HepG2 (cell line): ENCODE results near the gene AKIRIN1. TPM values are rescaled to one million over a fixed set of nuclear protein-coding genes. Genes with fewer than 3 reads are reported as not detected.

Source experiments
- ARNT ChIP-seq: fragments of 450-650 bp; IDR thresholded peaks from 2 replicates; pipeline ENCODE4 v1.6.1; 2017
- ASH2L ChIP-seq: fragments of 300-600, 200-600 bp; sonication (generic); IDR thresholded peaks from 2 replicates; pipeline ENCODE4 v1.7.0; 2017; ENCODE audit warnings: low read depth, mild to moderate bottlenecking, moderate library complexity, mixed read lengths, low read length; ENCODE audit not compliant: insufficient read length
- ATAD3A ChIP-seq: sonication (generic); formaldehyde crosslinking; IDR thresholded peaks from 2 replicates; pipeline ENCODE4 v1.4.0; 2020; ENCODE audit warnings: missing genetic modification reagents
- BHLHE40 ChIP-seq: IDR thresholded peaks from 2 replicates; pipeline ENCODE4 v1.6.1; 2011; ENCODE audit warnings: low read length, improper control_type of control experiment
- CBX2 ChIP-seq, 2 experiments: fragments of 200-600 bp in 1 of 2; sonication (generic); formaldehyde crosslinking in 1 of 2; IDR thresholded peaks; 2 replicates each; pipeline versions ENCODE4 v1.7.0 to v1.8.1; 2018 to 2022; ENCODE audit warnings: low read depth in 2 of 2, low read length in 1 of 2, mild to moderate bottlenecking in 1 of 2, missing genetic modification reagents in 1 of 2
- CENPT ChIP-seq: sonication (generic); formaldehyde crosslinking; IDR thresholded peaks from 2 replicates; pipeline ENCODE4 v1.8.0; 2022; ENCODE audit warnings: low read depth, mild to moderate bottlenecking, moderate library complexity, missing genetic modification reagents
- DRAP1 ChIP-seq: IDR thresholded peaks from 2 replicates; pipeline ENCODE4 v1.6.1; 2016; ENCODE audit warnings: missing genetic modification reagents, missing compliant biosample characterization
- ELF3 ChIP-seq: IDR thresholded peaks from 2 replicates; pipeline ENCODE4 v1.6.1; 2016; ENCODE audit warnings: missing genetic modification reagents, missing compliant biosample characterization
- IRX3 ChIP-seq: sonication (generic); formaldehyde crosslinking; IDR thresholded peaks from 2 replicates; pipeline ENCODE4 v1.8.1; 2023; ENCODE audit warnings: mild to moderate bottlenecking, low read depth, missing genetic modification reagents, borderline replicate concordance
- NCOR1 ChIP-seq: fragments of 200-600 bp; sonication (generic); IDR thresholded peaks from 2 replicates; pipeline ENCODE4 v1.7.0; 2017; ENCODE audit warnings: antibody characterized with exemption, low read length, borderline replicate concordance
- NR2F2 ChIP-seq: IDR thresholded peaks from 2 replicates; pipeline ENCODE4 v1.6.1; 2012; ENCODE audit warnings: low read depth, inconsistent platforms, borderline replicate concordance
- NR2F6 ChIP-seq, 2 experiments: IDR thresholded peaks; 2 replicates each; pipeline ENCODE4 v1.6.1; 2016; ENCODE audit warnings: antibody characterized with exemption in 1 of 2, mild to moderate bottlenecking in 1 of 2
- PAXIP1 ChIP-seq: sonication (generic); formaldehyde crosslinking; conservative IDR thresholded peaks from 2 replicates; pipeline ENCODE4 v1.4.0; 2020; ENCODE audit warnings: mild to moderate bottlenecking, missing genetic modification reagents, moderate library complexity
- PCBP2 ChIP-seq: fragments of 200-400 bp; formaldehyde crosslinking; optimal IDR thresholded peaks from 2 replicates; pipeline ENCODE3; 2018; ENCODE audit warnings: low read length, low read depth; ENCODE audit not compliant: poor library complexity, severe bottlenecking
- TEAD2 ChIP-seq: sonication (generic); formaldehyde crosslinking; IDR thresholded peaks from 2 replicates; pipeline ENCODE4 v1.9.0; 2021; ENCODE audit warnings: missing genetic modification reagents
- TFE3 ChIP-seq: IDR thresholded peaks from 2 replicates; pipeline ENCODE4 v1.6.1; 2016
- ZBTB38 ChIP-seq: sonication (generic); formaldehyde crosslinking; IDR thresholded peaks from 2 replicates; pipeline ENCODE4 v1.5.1; 2020; ENCODE audit warnings: mild to moderate bottlenecking, missing genetic modification reagents
- ZBTB43 ChIP-seq: sonication (generic); formaldehyde crosslinking; conservative IDR thresholded peaks from 2 replicates; pipeline ENCODE4 v1.4.0; 2020; ENCODE audit warnings: missing genetic modification reagents
- ZFX ChIP-seq: sonication (generic); formaldehyde crosslinking; IDR thresholded peaks from 2 replicates; pipeline ENCODE4 v1.4.0; 2020; ENCODE audit warnings: mild to moderate bottlenecking, low read depth, missing genetic modification reagents, moderate library complexity
- ZMAT3 ChIP-seq: sonication (generic); formaldehyde crosslinking; conservative IDR thresholded peaks from 2 replicates; pipeline ENCODE4 v1.7.0; 2021; ENCODE audit warnings: missing genetic modification reagents
- ZNF3 ChIP-seq: IDR thresholded peaks from 2 replicates; pipeline ENCODE4 v1.7.0; 2017; ENCODE audit warnings: inconsistent platforms
- ZNF552 ChIP-seq: sonication (generic); formaldehyde crosslinking; IDR thresholded peaks from 2 replicates; pipeline ENCODE4 v1.9.0; 2022; ENCODE audit warnings: missing genetic modification reagents, mild to moderate bottlenecking, borderline replicate concordance
- ZNF709 ChIP-seq: sonication (generic); formaldehyde crosslinking; IDR thresholded peaks from 2 replicates; pipeline ENCODE4 v1.5.0; 2020; ENCODE audit warnings: mild to moderate bottlenecking, missing genetic modification reagents
- ZNF792 ChIP-seq: IDR thresholded peaks from 2 replicates; pipeline ENCODE4 v1.6.1; 2016
- polyA plus RNA-seq, 8 experiments: library from polyadenylated mRNA; depleted of rRNA in 3 of 8; stranded (reverse) in 7 of 8; unstranded in 1 of 8; fragments of >200 nt; fragmentation: Illumina TruSeq in 4 of 8; extraction: Trizol in 4 of 8; gene quantifications; 2 replicates each; pipeline versions ENCODE4 v1.2.1 to v1.2.3, GENCODE V29; 2011 to 2016; ENCODE audit warnings: low read depth in 4 of 8, missing spikeins in 1 of 8, mixed read lengths in 1 of 8; ENCODE audit not compliant: insufficient read depth in 1 of 8
- total RNA-seq, 5 experiments: library from RNA; depleted of rRNA; stranded (reverse); fragments of >200 nt; fragmentation: Illumina TruSeq; extraction: Trizol; gene quantifications; 2 replicates each; pipeline ENCODE4 v1.2.3, GENCODE V29; 2016; ENCODE audit warnings: low read depth in 1 of 5
- TF ChIP-seq, protein P1 (sequence below): sonication (generic); formaldehyde crosslinking; IDR thresholded peaks from 2 replicates; pipeline ENCODE4 v1.8.0; 2022; ENCODE audit warnings: mild to moderate bottlenecking, missing genetic modification reagents, moderate library complexity

The AKIRIN1 gene
- total and polyA plus RNA-seq, 2 of the 13 experiments (the other 11 are each of a cell fraction or from before 2014, with no cell fraction given): 123 to 157 TPM

- peak; percentile 67 for TF ChIP-seq PAXIP1 (CRISPR knock-in tag)
- TF ChIP-seq ARNT: no peak
- TF ChIP-seq ZBTB43 (CRISPR knock-in tag): no peak
- TF ChIP-seq ASH2L: no peak
- TF ChIP-seq ZNF709: no peak
- peak; percentile 41; the same call in 1 of the 2 replicates for TF ChIP-seq ELF3 (CRISPR knock-in tag)
- no peak for TF ChIP-seq BHLHE40
- TF ChIP-seq NR2F6 (IDR thresholded peaks at IDR 0.05): peak; percentile 96
- peak; percentile 98 for TF ChIP-seq NR2F6 (CRISPR knock-in tag; IDR thresholded peaks at IDR 0.05)
- TF ChIP-seq ZNF552: no peak
- TF ChIP-seq ZFX (CRISPR knock-in tag): 0 out of 2 replicates have a peak, but pooled peaks have one; percentile 16
- TF ChIP-seq ZNF3 (CRISPR knock-in tag): no peak
- no peak for TF ChIP-seq NCOR1
- no peak for TF ChIP-seq DRAP1 (CRISPR knock-in tag)
- TF ChIP-seq IRX3 (CRISPR knock-in tag): no peak
- TF ChIP-seq, protein P1, sequence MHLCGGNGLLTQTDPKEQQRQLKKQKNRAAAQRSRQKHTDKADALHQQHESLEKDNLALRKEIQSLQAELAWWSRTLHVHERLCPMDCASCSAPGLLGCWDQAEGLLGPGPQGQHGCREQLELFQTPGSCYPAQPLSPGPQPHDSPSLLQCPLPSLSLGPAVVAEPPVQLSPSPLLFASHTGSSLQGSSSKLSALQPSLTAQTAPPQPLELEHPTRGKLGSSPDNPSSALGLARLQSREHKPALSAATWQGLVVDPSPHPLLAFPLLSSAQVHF (CRISPR knock-in tag): no peak
- TF ChIP-seq CENPT (CRISPR knock-in tag): no peak
- no peak for TF ChIP-seq PCBP2
- TF ChIP-seq ZMAT3 (CRISPR knock-in tag): no peak
- no peak for TF ChIP-seq CBX2 (IDR thresholded peaks at IDR 0.05; ENCODE audit: low read depth, low read length)
- TF ChIP-seq CBX2 (CRISPR knock-in tag; IDR thresholded peaks at IDR 0.05; ENCODE audit: low read depth): no peak
- no peak for TF ChIP-seq TEAD2
- no peak for TF ChIP-seq ATAD3A
- TF ChIP-seq ZNF792: no peak
- peak; percentile 90 for TF ChIP-seq TFE3
- TF ChIP-seq NR2F2: peak; percentile 71; the same call in 1 of the 2 replicates
- TF ChIP-seq ZBTB38: no peak
Measured at GRCh38 chr1:39016604-39017171, 25.6 kb downstream of the AKIRIN1 start (continued).
